Aorta (tissue), 5 donors: ENCODE data around the gene PTGS2. TPM values are rescaled to one million over a fixed set of nuclear protein-coding genes. Genes with fewer than 3 reads are reported as not detected.
"Not testable (repeated sequence)": the region's sequence is repeated elsewhere in the genome, so short reads cannot be mapped to it uniquely, and the experiment has no call there.

Experiments
- ATAC-seq: fragments of 200-7000 bp; cut with Tn5 transposase; one replicate; pipeline ENCODE4 v1.9.1; 2022; ENCODE audit warnings: moderate library complexity; ENCODE audit not compliant: low FRiP score
- DNase-seq, 2 donors: peaks; one replicate each; pipeline ENCODE4 v3.0.0-alpha.2; 2020
- H3K27ac ChIP-seq, 2 donors: one replicate each; pipeline ENCODE4 v1.5.1; 2013; ENCODE audit warnings: low read length in 2 of 2, mild to moderate bottlenecking in 2 of 2, moderate library complexity in 2 of 2, control low read depth in 1 of 2, inconsistent platforms in 1 of 2, low read depth in 1 of 2
- H3K27me3 ChIP-seq, 2 donors: one replicate each; pipeline ENCODE4 v1.6.1; 2013; ENCODE audit warnings: control low read depth in 1 of 2, low read length in 1 of 2, mild to moderate bottlenecking in 1 of 2, moderate library complexity in 1 of 2; ENCODE audit not compliant: insufficient read depth in 2 of 2, control insufficient read depth in 1 of 2
- H3K36me3 ChIP-seq, 2 donors: one replicate each; pipeline ENCODE4 v1.6.1; 2013; ENCODE audit warnings: control low read depth in 1 of 2, low read length in 1 of 2, mild to moderate bottlenecking in 1 of 2; ENCODE audit not compliant: insufficient read depth in 2 of 2, control insufficient read depth in 1 of 2
- H3K4me1 ChIP-seq, 2 donors: one replicate each; pipeline ENCODE4 v1.6.1; 2013; ENCODE audit warnings: low read length in 2 of 2, control low read depth in 1 of 2, mild to moderate bottlenecking in 1 of 2, moderate library complexity in 1 of 2; ENCODE audit not compliant: insufficient read depth in 2 of 2, control insufficient read depth in 1 of 2
- H3K4me3 ChIP-seq, 2 donors: one replicate each; pipeline ENCODE4 v1.5.1; 2013; ENCODE audit warnings: low read length in 2 of 2, control low read depth in 1 of 2, mild to moderate bottlenecking in 1 of 2
- H3K9me3 ChIP-seq: one replicate; pipeline ENCODE4 v1.6.1; 2013; ENCODE audit warnings: mild to moderate bottlenecking, low read length; ENCODE audit not compliant: control insufficient read depth
- WGBS, 2 donors: extraction: QIAGEN DNeasy Blood & Tissue Kit; methylation state at CpG; one replicate each; pipeline ENCODE4 v1.1.7; 2013; 5-methylcytosine and 5-hydroxymethylcytosine counted together
- intact Hi-C, 2 donors: fragments of 100-400 bp; cut with DNase I; formaldehyde crosslinking; loops; one replicate each; pipeline versions ENCODE4 v1.14.2 to v1.15.0; 2022
- polyA plus RNA-seq, 2 donors: library from polyadenylated mRNA; stranded (reverse); fragments of 200-250 nt; gene quantifications; one replicate each; pipeline ENCODE4 v1.2.3, GENCODE V29; 2013
- total RNA-seq, 2 donors: library from RNA; stranded (reverse); fragmentation: NEBNext Ultra II Directional; extraction: Animal tissue kit (Norgen Biotek cat#: 25700); gene quantifications; one replicate each; pipeline ENCODE4 v1.2.1, GENCODE V29; 2021
- donor health status: healthy with polysubstance abuse.
- donor health status: Bipolar disorder and iron deficiency.
- donor health status: DM: no; HTN: no; CAD: no.
- donor health status: DM: no; HTN: no; CAD: no.
- donor health status: DM: yes; HTN: yes; CAD: no.

The PTGS2 gene
- total and polyA plus RNA-seq, 4 donors: 2.0 to 17.0 (median 10.5) TPM

DNA sequence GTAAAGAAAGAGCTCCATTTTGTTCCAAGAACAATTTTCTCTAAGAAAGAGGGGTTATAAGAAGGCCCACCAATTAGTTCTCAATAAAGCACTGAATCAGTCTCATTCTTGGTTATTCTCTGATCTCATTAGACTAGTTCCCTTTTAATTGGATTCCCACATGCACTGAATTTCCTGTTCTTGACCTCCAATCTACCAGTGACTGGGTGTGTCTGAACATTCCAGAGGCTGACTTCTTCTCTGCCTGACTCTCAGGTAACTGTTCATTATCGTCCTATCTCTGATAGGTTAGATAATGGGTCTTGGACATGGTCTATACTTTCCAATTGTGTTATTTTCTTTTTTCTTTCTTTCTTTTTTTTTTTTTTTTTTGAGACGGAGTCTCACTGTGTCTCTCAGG is 22.7 kb downstream of the PTGS2 start:
- no peaks in the 10 kb centered on the region for H3K9me3 ChIP-seq
- no peaks in the 10 kb centered on the region for H3K36me3 ChIP-seq
- 91 to 95% methylated on average over 2 of the region's 2 CpGs for WGBS, 2 donors
- no peak overlapping the region for H3K4me3 ChIP-seq
- intact Hi-C loops: no loop called here
- H3K27me3 ChIP-seq: peaks cover 0 to 1% of the 10 kb centered on the region in 2 donors
- no peaks in the 10 kb centered on the region for H3K4me1 ChIP-seq
- no peak for ATAC-seq
- no peak for DNase-seq
- no peak overlapping the region for H3K27ac ChIP-seq

DNA sequence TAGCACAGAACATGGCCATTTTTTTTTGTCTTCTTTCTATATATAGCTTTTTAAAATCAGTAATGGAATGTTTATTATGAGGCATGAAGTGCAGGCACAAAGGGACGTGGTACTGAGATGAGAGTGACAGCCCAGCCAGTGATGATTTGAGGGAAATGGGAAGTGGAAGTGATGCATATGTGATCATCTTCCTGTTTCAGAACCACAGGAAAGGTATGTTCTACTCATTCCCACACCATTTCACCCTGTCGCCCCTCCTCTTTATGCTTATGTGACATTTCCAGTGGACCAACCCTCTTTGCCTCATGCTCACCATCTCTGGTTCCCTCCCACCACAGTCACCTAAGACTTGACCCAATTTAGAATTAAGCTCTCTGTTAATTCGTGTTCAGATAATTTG is 24.3 kb downstream of the PTGS2 start:
- peaks cover 0 to 1% of the 10 kb centered on the region in 2 donors for H3K27me3 ChIP-seq
- WGBS, 2 donors: 74 to 75% methylated on average over 3 of the region's 3 CpGs
- no peaks in the 10 kb centered on the region for H3K4me1 ChIP-seq
- intact Hi-C loops: no loop called here
- DNase-seq (no peak), ATAC-seq (no peak)
- no peaks in the 10 kb centered on the region for H3K9me3 ChIP-seq
- H3K4me3 ChIP-seq: no peak overlapping the region
- H3K27ac ChIP-seq: no peak overlapping the region
- no peaks in the 10 kb centered on the region for H3K36me3 ChIP-seq

DNA sequence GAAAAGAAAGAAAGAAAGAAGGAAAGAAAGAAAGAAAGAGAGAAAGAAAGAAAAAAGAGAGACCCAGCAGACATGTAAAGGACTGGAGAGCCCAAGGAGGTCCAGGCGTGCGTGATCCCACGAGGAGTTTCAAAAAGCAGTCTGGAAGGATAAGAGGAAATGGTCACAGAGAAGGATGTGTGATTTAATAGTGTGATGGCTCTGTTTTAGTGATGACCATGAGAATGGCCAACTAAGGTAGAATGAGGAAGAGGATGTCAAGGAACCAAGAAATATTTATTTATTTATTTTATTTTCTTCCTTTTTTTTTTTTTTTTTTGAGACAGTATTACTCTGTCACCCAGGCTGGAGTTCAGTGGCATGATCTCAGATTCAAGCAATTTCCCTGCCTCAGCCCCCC is 25.5 kb downstream of the PTGS2 start:
- Histone ChIP-seq H3K36me3 (no peaks in the 10 kb centered on the region), H3K9me3 (no peaks in the 10 kb centered on the region), H3K27ac (no peak overlapping the region), H3K4me1 (no peaks in the 10 kb centered on the region), H3K27me3 (peaks cover 0 to 1% of the 10 kb centered on the region in 2 donors), H3K4me3 (no peak overlapping the region)
- ATAC-seq: no peak
- 91 to 97% methylated on average over 3 of the region's 3 CpGs for WGBS, 2 donors
- no peak for DNase-seq
- intact Hi-C loops: no loop called here

DNA sequence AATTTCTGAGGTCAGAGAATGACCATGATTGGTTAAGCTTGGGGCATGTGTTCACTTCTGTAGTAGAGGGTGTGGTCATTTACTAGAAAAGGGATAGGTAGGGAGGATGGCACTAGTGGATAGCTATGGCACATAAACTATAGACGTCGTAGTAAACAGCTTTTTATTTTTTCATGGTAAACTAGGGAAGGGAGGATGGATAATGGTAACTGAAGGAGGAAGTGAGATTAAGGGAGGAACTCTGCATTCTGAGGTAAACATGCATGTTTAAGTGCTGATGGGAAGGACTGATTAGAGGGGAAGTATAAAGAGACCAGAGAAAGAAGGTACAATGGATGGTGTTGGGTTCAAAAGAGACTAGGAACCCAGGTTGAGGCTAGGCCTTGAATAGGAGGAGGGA is 26.9 kb downstream of the PTGS2 start:
- H3K27me3 ChIP-seq: peaks cover 0 to 1% of the 10 kb centered on the region in 2 donors
- intact Hi-C loops: no loop called here
- no peaks in the 10 kb centered on the region for H3K9me3 ChIP-seq
- no peak overlapping the region for H3K4me3 ChIP-seq
- ATAC-seq (no peak), DNase-seq (no peak)
- 90 to 92% methylated on average over 2 of the region's 2 CpGs for WGBS, 2 donors
- H3K36me3 ChIP-seq: no peaks in the 10 kb centered on the region
- H3K27ac ChIP-seq: no peak overlapping the region
- H3K4me1 ChIP-seq: no peaks in the 10 kb centered on the region

DNA sequence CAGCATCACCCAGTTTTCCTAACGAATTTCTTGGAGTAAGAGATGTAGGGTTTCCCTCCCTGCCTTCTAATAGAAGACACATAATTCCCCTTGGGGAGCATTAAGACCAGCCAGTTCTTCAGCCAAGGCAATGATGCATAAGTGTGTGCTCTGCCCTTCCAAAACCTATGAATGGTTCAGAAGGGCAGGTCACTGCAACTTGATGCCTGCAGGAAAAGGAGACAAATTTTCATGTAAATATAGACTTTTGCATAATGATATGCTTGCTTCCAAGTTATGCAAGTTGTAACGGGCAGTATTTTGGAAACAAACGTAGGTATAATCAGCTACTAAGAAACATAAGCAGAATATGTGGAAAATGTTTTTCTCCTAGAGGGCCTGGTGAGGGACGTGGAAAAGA is 31.6 kb downstream of the PTGS2 start:
- intact Hi-C loops: no loop called here
- 20 to 22% methylated on average over 4 of the region's 4 CpGs for WGBS, 2 donors
- ATAC-seq: no peak
- no peak for DNase-seq
- Histone ChIP-seq H3K9me3 (no peaks in the 10 kb centered on the region), H3K27ac (no peak overlapping the region), H3K27me3 (no peaks in the 10 kb centered on the region), H3K36me3 (no peaks in the 10 kb centered on the region), H3K4me1 (no peaks in the 10 kb centered on the region), H3K4me3 (no peak overlapping the region)

DNA sequence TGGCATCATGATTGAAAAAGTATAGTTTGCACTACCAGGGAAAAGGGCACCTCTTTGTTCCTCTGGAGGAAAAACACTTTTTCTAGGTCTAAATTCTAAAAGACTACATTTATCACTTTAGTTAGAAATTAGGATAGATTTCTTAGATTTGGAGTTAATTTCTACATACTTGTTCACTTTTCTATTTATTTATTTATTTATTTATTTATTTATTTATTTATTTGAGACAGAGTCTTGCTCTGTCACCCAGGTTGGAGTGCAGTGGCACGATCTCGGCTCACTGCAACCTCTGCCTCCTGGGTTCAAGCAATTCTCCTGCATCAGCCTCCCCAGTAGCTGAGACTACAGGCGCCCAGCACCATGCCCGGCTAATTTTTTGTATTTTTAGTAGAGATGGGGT is 32.2 kb downstream of the PTGS2 start:
- H3K27me3 ChIP-seq, H3K4me1 ChIP-seq, H3K4me3 ChIP-seq, H3K36me3 ChIP-seq, H3K27ac ChIP-seq, intact Hi-C loops, DNase-seq, ATAC-seq, H3K9me3 ChIP-seq: not testable (repeated sequence)
- WGBS, 2 donors: 98 to 99% methylated on average over 4 of the region's 4 CpGs

DNA sequence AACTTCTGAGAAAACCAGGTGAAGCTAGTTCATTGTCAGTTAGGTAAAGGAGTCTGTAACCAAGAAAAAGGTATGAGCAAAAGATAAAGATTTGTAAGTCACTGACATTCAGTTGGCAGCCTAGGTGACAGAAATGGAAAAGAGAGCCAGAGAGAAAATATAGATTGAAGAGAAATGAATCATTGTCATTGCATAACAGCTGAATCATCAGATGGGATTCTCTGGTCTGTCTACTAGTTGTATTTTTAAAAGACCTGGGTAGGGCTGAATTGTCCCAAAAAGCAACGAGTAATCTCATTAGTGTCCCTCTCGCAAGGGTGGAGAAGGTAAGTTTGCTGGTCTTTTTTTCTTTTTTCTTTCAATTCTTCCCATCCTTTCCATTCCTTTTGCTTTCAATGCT is 36.6 kb downstream of the PTGS2 start:
- Histone ChIP-seq H3K27ac (no peak overlapping the region), H3K9me3 (no peaks in the 10 kb centered on the region), H3K27me3 (no peaks in the 10 kb centered on the region), H3K36me3 (no peaks in the 10 kb centered on the region), H3K4me3 (no peak overlapping the region), H3K4me1 (no peaks in the 10 kb centered on the region)
- DNase-seq (no peak), ATAC-seq (no peak)
- intact Hi-C loops: no loop called here
- WGBS, 2 donors: 92% methylated on average over 2 of the region's 2 CpGs

DNA sequence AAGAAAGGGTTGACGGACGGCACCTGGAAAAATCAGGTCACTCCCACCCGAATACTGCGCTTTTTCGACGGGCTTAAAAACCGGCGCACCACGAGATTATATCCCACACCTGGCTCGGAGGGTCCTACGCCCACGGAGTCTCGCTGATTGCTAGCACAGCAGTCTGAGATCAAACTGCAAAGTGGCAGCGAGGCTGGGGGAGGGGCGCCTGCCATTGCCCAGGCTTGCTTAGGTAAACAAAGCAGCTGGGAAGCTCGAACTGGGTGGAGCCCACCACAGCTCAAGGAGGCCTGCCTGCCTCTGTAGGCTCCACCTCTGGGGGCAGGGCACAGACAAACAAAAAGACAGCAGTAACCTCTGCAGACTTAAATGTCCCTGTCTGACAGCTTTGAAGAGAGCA is 42.7 kb downstream of the PTGS2 start:
- DNase-seq, H3K36me3 ChIP-seq, H3K27ac ChIP-seq, H3K9me3 ChIP-seq, ATAC-seq, intact Hi-C loops, H3K4me3 ChIP-seq, H3K27me3 ChIP-seq, H3K4me1 ChIP-seq: not testable (repeated sequence)
- WGBS, 2 donors: 59 to 81% methylated on average over 12 to 16 of the region's 16 CpGs

DNA sequence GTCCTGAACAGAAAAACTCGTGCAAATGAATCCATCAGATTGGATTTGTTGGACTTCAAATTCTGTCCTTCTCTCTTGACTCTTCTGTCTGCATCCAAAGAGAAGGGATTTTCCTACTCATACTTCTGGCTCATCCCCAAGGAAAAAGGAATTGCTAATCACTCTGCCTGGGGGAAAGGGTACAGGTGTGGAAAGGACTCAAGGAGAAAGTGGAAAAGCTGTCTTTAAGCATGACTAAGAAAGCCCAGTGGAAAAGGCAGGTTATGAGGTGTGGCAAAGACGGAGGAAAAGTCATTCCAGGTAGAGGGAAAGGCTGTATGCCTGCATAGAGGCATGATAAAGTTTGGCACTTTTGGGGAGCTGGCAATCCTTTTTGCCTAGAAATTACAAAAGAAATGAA is 43.4 kb downstream of the PTGS2 start:
- Histone ChIP-seq H3K27me3 (no peaks in the 10 kb centered on the region), H3K4me3 (no peak overlapping the region), H3K27ac (no peak overlapping the region), H3K4me1 (no peaks in the 10 kb centered on the region), H3K36me3 (no peaks in the 10 kb centered on the region), H3K9me3 (no peaks in the 10 kb centered on the region)
- DNase-seq: no peak
- intact Hi-C loops: no loop called here
- no peak for ATAC-seq
- WGBS, 2 donors: 87 to 93% methylated on average over 2 of the region's 2 CpGs
